ENCODE results near the gene MMAA. TPM values are rescaled to one million over a fixed set of nuclear protein-coding genes. Genes with fewer than 3 reads are reported as not detected.
"Not testable (repeated sequence)": the region's sequence is repeated elsewhere in the genome, so short reads cannot be mapped to it uniquely, and the experiment has no call there.

The MMAA gene
- total RNA-seq, 2 experiments from 2014 or later = 11.0 to 12.4 TPM

GRCh38 chr4:145660064-145660463 is 40.9 kb downstream of the MMAA start:
- no peaks in the 10 kb centered on the region for H3K27me3 Mint-ChIP-seq
- H3K27ac Mint-ChIP-seq = no peak overlapping the region
- peaks cover 48% of the 10 kb centered on the region for H3K36me3 Mint-ChIP-seq
- DNase-seq (no peak), ATAC-seq (ENCODE audit: low read depth) (no peak)
- no peak overlapping the region for H3K4me3 Mint-ChIP-seq
- H3K9me3 Mint-ChIP-seq = peaks cover 18% of the 10 kb centered on the region
- POLR2A ChIA-PET = no interaction called here
- H3K4me1 Mint-ChIP-seq = no peaks in the 10 kb centered on the region

GRCh38 chr4:145663194-145663593 is 44.0 kb downstream of the MMAA start:
- H3K36me3 Mint-ChIP-seq = peaks cover 25% of the 10 kb centered on the region
- POLR2A ChIA-PET = no interaction called here
- no peak overlapping the region for H3K27ac Mint-ChIP-seq
- no peak for DNase-seq
- H3K9me3 Mint-ChIP-seq = peaks cover 22% of the 10 kb centered on the region
- H3K27me3 Mint-ChIP-seq = no peaks in the 10 kb centered on the region
- no peaks in the 10 kb centered on the region for H3K4me1 Mint-ChIP-seq
- no peak for ATAC-seq (ENCODE audit: low read depth)
- no peak overlapping the region for H3K4me3 Mint-ChIP-seq

- POLR2A ChIA-PET = no interaction called here
- Mint-ChIP-seq H3K27ac (no peak overlapping the region), H3K4me1 (no peaks in the 10 kb centered on the region), H3K36me3 (peaks cover 6% of the 10 kb centered on the region), H3K9me3 (peaks cover 8% of the 10 kb centered on the region), H3K4me3 (no peak overlapping the region), H3K27me3 (no peaks in the 10 kb centered on the region)
- ATAC-seq (ENCODE audit: low read depth) (no peak), DNase-seq (no peak)
Observed at GRCh38 chr4:145665773-145666172, 46.6 kb downstream of the MMAA start.

GRCh38 chr4:145670422-145670821 is 51.2 kb downstream of the MMAA start:
- no peaks in the 10 kb centered on the region for H3K4me1 Mint-ChIP-seq
- DNase-seq = no peak
- peaks cover 1% of the 10 kb centered on the region for H3K36me3 Mint-ChIP-seq
- no peak for ATAC-seq (ENCODE audit: low read depth)
- POLR2A ChIA-PET = no interaction called here
- H3K9me3 Mint-ChIP-seq = peaks cover 6% of the 10 kb centered on the region
- H3K27me3 Mint-ChIP-seq = no peaks in the 10 kb centered on the region
- no peak overlapping the region for H3K4me3 Mint-ChIP-seq
- H3K27ac Mint-ChIP-seq = no peak overlapping the region

GRCh38 chr4:145679520-145679919 is 60.3 kb downstream of the MMAA start:
- Mint-ChIP-seq H3K4me1 (no peaks in the 10 kb centered on the region), H3K36me3 (peaks cover 2% of the 10 kb centered on the region), H3K27me3 (peaks cover 11% of the 10 kb centered on the region), H3K9me3 (peaks cover 5% of the 10 kb centered on the region), H3K4me3 (no peak overlapping the region), H3K27ac (no peak overlapping the region)
- ATAC-seq (ENCODE audit: low read depth) = no peak
- POLR2A ChIA-PET = no interaction called here
- DNase-seq = no peak

GRCh38 chr4:145679991-145680455 is 60.8 kb downstream of the MMAA start, which contains the start of gene C4orf51:
Gene C4orf51 (plus strand): TSS chr4:145680146. CDS start chr4:145680204, 58 bp downstream.
- H3K4me1 Mint-ChIP-seq = no peaks in the 10 kb centered on the region
- H3K4me3 Mint-ChIP-seq = no peak within 1 kb of the TSS
- H3K36me3 Mint-ChIP-seq = peaks cover 2% of the 10 kb centered on the region
- no peak for DNase-seq
- POLR2A ChIA-PET = no interaction called here
- H3K9me3 Mint-ChIP-seq = peaks cover 5% of the 10 kb centered on the region
- H3K27me3 Mint-ChIP-seq = peaks cover 11% of the 10 kb centered on the region
- H3K27ac Mint-ChIP-seq = no peak within 1 kb of the TSS
- no peak for ATAC-seq (ENCODE audit: low read depth)

- no peak for ATAC-seq (ENCODE audit: low read depth)
- POLR2A ChIA-PET = no interaction called here
- H3K36me3 Mint-ChIP-seq = peaks cover 2% of the 10 kb centered on the region
- H3K27ac Mint-ChIP-seq = no peak overlapping the region
- peaks cover 11% of the 10 kb centered on the region for H3K27me3 Mint-ChIP-seq
- H3K9me3 Mint-ChIP-seq = peaks cover 5% of the 10 kb centered on the region
- no peak for DNase-seq
- no peak overlapping the region for H3K4me3 Mint-ChIP-seq
- no peaks in the 10 kb centered on the region for H3K4me1 Mint-ChIP-seq
Observed at GRCh38 chr4:145680902-145681301, 61.7 kb downstream of the MMAA start.

- ATAC-seq (ENCODE audit: low read depth) (no peak), DNase-seq (no peak)
- Mint-ChIP-seq H3K9me3 (peaks cover 5% of the 10 kb centered on the region), H3K27ac (no peak overlapping the region), H3K36me3 (peaks cover 2% of the 10 kb centered on the region), H3K27me3 (peaks cover 9% of the 10 kb centered on the region), H3K4me1 (no peaks in the 10 kb centered on the region), H3K4me3 (no peak overlapping the region)
- POLR2A ChIA-PET = no interaction called here
Observed at GRCh38 chr4:145681518-145681917, 62.3 kb downstream of the MMAA start.

GRCh38 chr4:145681956-145682355 is 62.8 kb downstream of the MMAA start:
- Mint-ChIP-seq H3K36me3 (peaks cover 2% of the 10 kb centered on the region), H3K27me3 (peaks cover 9% of the 10 kb centered on the region), H3K4me3 (no peak overlapping the region), H3K4me1 (no peaks in the 10 kb centered on the region), H3K9me3 (peaks cover 2% of the 10 kb centered on the region), H3K27ac (no peak overlapping the region)
- POLR2A ChIA-PET = no interaction called here
- DNase-seq (no peak), ATAC-seq (ENCODE audit: low read depth) (no peak)

- Mint-ChIP-seq H3K4me1 (no peaks in the 10 kb centered on the region), H3K9me3 (no peaks in the 10 kb centered on the region), H3K36me3 (no peaks in the 10 kb centered on the region), H3K27me3 (no peaks in the 10 kb centered on the region), H3K27ac (no peak overlapping the region), H3K4me3 (no peak overlapping the region)
- ATAC-seq (ENCODE audit: low read depth) (no peak), DNase-seq (no peak)
- POLR2A ChIA-PET = no interaction called here
Observed at GRCh38 chr4:145686991-145687390, 67.8 kb downstream of the MMAA start.

GRCh38 chr4:145690610-145691009 is 71.4 kb downstream of the MMAA start:
- Mint-ChIP-seq H3K9me3 (peaks cover 8% of the 10 kb centered on the region), H3K4me3 (no peak overlapping the region), H3K27ac (no peak overlapping the region), H3K27me3 (no peaks in the 10 kb centered on the region), H3K4me1 (no peaks in the 10 kb centered on the region), H3K36me3 (peaks cover 2% of the 10 kb centered on the region)
- DNase-seq (no peak), ATAC-seq (ENCODE audit: low read depth) (no peak)
- POLR2A ChIA-PET = no interaction called here

- H3K9me3 Mint-ChIP-seq = peaks cover 10% of the 10 kb centered on the region
- H3K27me3 Mint-ChIP-seq; H3K4me3 Mint-ChIP-seq; POLR2A ChIA-PET; H3K4me1 Mint-ChIP-seq; H3K36me3 Mint-ChIP-seq; DNase-seq; H3K27ac Mint-ChIP-seq; ATAC-seq (ENCODE audit: low read depth): not testable (repeated sequence)
Observed at GRCh38 chr4:145691416-145691815, 72.2 kb downstream of the MMAA start.

- H3K4me1 Mint-ChIP-seq = no peaks in the 10 kb centered on the region
- DNase-seq (no peak), ATAC-seq (ENCODE audit: low read depth) (no peak)
- H3K27ac Mint-ChIP-seq = no peak overlapping the region
- peaks cover 10% of the 10 kb centered on the region for H3K9me3 Mint-ChIP-seq
- H3K27me3 Mint-ChIP-seq = no peaks in the 10 kb centered on the region
- peaks cover 2% of the 10 kb centered on the region for H3K36me3 Mint-ChIP-seq
- POLR2A ChIA-PET = no interaction called here
- H3K4me3 Mint-ChIP-seq = no peak overlapping the region
Observed at GRCh38 chr4:145694929-145695328, 75.7 kb downstream of the MMAA start.

GRCh38 chr4:145697332-145697731 is 78.1 kb downstream of the MMAA start:
- Mint-ChIP-seq H3K4me1 (no peaks in the 10 kb centered on the region), H3K27me3 (no peaks in the 10 kb centered on the region), H3K9me3 (peaks cover 10% of the 10 kb centered on the region), H3K27ac (no peak overlapping the region), H3K36me3 (peaks cover 2% of the 10 kb centered on the region), H3K4me3 (no peak overlapping the region)
- ATAC-seq (ENCODE audit: low read depth) (no peak), DNase-seq (no peak)
- POLR2A ChIA-PET = no interaction called here

- DNase-seq = no peak
- Mint-ChIP-seq H3K27ac (no peak overlapping the region), H3K9me3 (peaks cover 10% of the 10 kb centered on the region), H3K27me3 (peaks cover 3% of the 10 kb centered on the region), H3K4me1 (no peaks in the 10 kb centered on the region), H3K4me3 (no peak overlapping the region), H3K36me3 (peaks cover 2% of the 10 kb centered on the region)
- no peak for ATAC-seq (ENCODE audit: low read depth)
- POLR2A ChIA-PET = no interaction called here
Observed at GRCh38 chr4:145698507-145698906, 79.3 kb downstream of the MMAA start.
